Neural cell (in vitro differentiated cells): ENCODE measurements around the gene TLE4. TPM values are rescaled to one million over a fixed set of nuclear protein-coding genes. Genes with fewer than 3 reads are reported as not detected.

ENCODE experiments used
- H2AFZ ChIP-seq: fragments of 200-600, 300-800 bp; sonication (generic), shearing (Covaris generic); 2 replicates; pipeline ENCODE4 v1.6.0; 2014; ENCODE audit warnings: low read depth, mild to moderate bottlenecking, antibody characterized with exemption, low read length, moderate library complexity
- H3F3A ChIP-seq: fragments of 200-600 bp; shearing (Covaris generic); 2 replicates; pipeline ENCODE4 v1.6.1; 2016; ENCODE audit warnings: mild to moderate bottlenecking, moderate library complexity, mixed read lengths, antibody characterized with exemption, low read length; ENCODE audit not compliant: insufficient read depth, poor library complexity, severe bottlenecking
- H3K27ac ChIP-seq: fragments of 200-600, 300-800 bp; sonication (generic), shearing (Covaris generic); 2 replicates; pipeline ENCODE4 v1.5.1; 2014; ENCODE audit warnings: mild to moderate bottlenecking, low read length, moderate library complexity
- H3K27me3 ChIP-seq: fragments of 300-800, 200-600 bp; sonication (generic), shearing (Covaris generic); 2 replicates; pipeline ENCODE4 v1.6.0; 2014; ENCODE audit warnings: mild to moderate bottlenecking, low read depth, low read length, moderate library complexity; ENCODE audit not compliant: insufficient read depth
- H3K36me3 ChIP-seq: fragments of 300-800, 200-600 bp; sonication (generic), shearing (Covaris generic); 2 replicates; pipeline ENCODE4 v1.5.1; 2014; ENCODE audit warnings: mild to moderate bottlenecking, antibody characterized with exemption, low read length, moderate library complexity; ENCODE audit not compliant: insufficient read depth
- H3K4me2 ChIP-seq: fragments of 300-800, 200-600 bp; sonication (generic), shearing (Covaris generic); 2 replicates; pipeline ENCODE4 v1.6.0; 2014; ENCODE audit warnings: mild to moderate bottlenecking, low read length
- H3K4me3 ChIP-seq: fragments of 300-800, 200-600 bp; sonication (generic), shearing (Covaris generic); 2 replicates; pipeline ENCODE4 v1.5.1; 2014; ENCODE audit warnings: mild to moderate bottlenecking, low read length, moderate library complexity
- H3K79me2 ChIP-seq: fragments of 200-600 bp; shearing (Covaris generic); replicated peaks from 2 replicates; pipeline ENCODE4 v1.6.0; 2014; ENCODE audit warnings: mild to moderate bottlenecking, low read length, moderate library complexity; ENCODE audit not compliant: insufficient read depth
- H3K9ac ChIP-seq: fragments of 300-800, 200-600 bp; sonication (generic), shearing (Covaris generic); 2 replicates; pipeline ENCODE4 v1.6.1; 2016; ENCODE audit warnings: mild to moderate bottlenecking, low read length, mixed read lengths
- H3K9me2 ChIP-seq: fragments of 200-600 bp; shearing (Covaris generic); 2 replicates; pipeline ENCODE4 v1.6.1; 2016; ENCODE audit warnings: mild to moderate bottlenecking, low read length, mixed read lengths; ENCODE audit not compliant: insufficient read depth
- H3K9me3 ChIP-seq: fragments of 200-600, 300-800 bp; sonication (generic), shearing (Covaris generic); 2 replicates; pipeline ENCODE4 v1.6.1; 2016; ENCODE audit warnings: mild to moderate bottlenecking, mixed run types, low read length, moderate library complexity, mixed read lengths
- H4K20me1 ChIP-seq: fragments of 200-600 bp; shearing (Covaris generic); 2 replicates; pipeline ENCODE4 v1.6.1; 2016; ENCODE audit warnings: mild to moderate bottlenecking, mixed run types; ENCODE audit not compliant: insufficient read depth
- CTCF ChIP-seq: fragments of 450-650 bp; IDR thresholded peaks from 2 replicates; pipeline ENCODE4 v1.5.1; 2014; ENCODE audit warnings: antibody characterized with exemption, mild to moderate bottlenecking, moderate library complexity; ENCODE audit not compliant: poor library complexity, severe bottlenecking
- EP300 ChIP-seq: fragments of 450-650 bp; conservative IDR thresholded peaks from 2 replicates; pipeline ENCODE4 v1.6.1; 2014; ENCODE audit warnings: antibody characterized with exemption, mild to moderate bottlenecking, moderate library complexity; ENCODE audit not compliant: poor library complexity, severe bottlenecking
- EZH2 ChIP-seq: fragments of 200-600, 300-800 bp; shearing (Covaris generic), sonication (generic); IDR thresholded peaks from 2 replicates; pipeline ENCODE4 v1.6.1; 2014; ENCODE audit warnings: antibody characterized with exemption, low read length, borderline replicate concordance, mild to moderate bottlenecking; ENCODE audit not compliant: insufficient read depth, poor library complexity, severe bottlenecking
- MXI1 ChIP-seq: fragments of 450-650 bp; conservative IDR thresholded peaks from 2 replicates; pipeline ENCODE4 v1.6.1; 2014; ENCODE audit warnings: antibody characterized with exemption, mild to moderate bottlenecking; ENCODE audit not compliant: poor library complexity, severe bottlenecking
- POLR2AphosphoS5 ChIP-seq: IDR thresholded peaks from 2 replicates; pipeline ENCODE4 v1.6.1; 2012
- RAD21 ChIP-seq: fragments of 450-650 bp; conservative IDR thresholded peaks from 2 replicates; pipeline ENCODE4 v1.6.1; 2014; ENCODE audit warnings: antibody characterized with exemption, mild to moderate bottlenecking, moderate library complexity
- REST ChIP-seq: IDR thresholded peaks from 2 replicates; pipeline ENCODE4 v1.6.1; 2012; ENCODE audit warnings: borderline replicate concordance
- SMC3 ChIP-seq: fragments of 450-650 bp; conservative IDR thresholded peaks from 2 replicates; pipeline ENCODE4 v1.6.1; 2014; ENCODE audit warnings: antibody characterized with exemption, mild to moderate bottlenecking, moderate library complexity; ENCODE audit not compliant: poor library complexity
- TAF1 ChIP-seq: IDR thresholded peaks from 2 replicates; pipeline ENCODE4 v1.6.1; 2012; ENCODE audit warnings: low read depth
- polyA plus RNA-seq: library from polyadenylated mRNA; depleted of rRNA; stranded (reverse); fragments of >200 nt; gene quantifications from 2 replicates; pipeline ENCODE4 v1.2.3, GENCODE V29; 2014

Gene TLE4
- polyA plus RNA-seq, 1 donor from 2014 or later, result 143 TPM

GRCh38 chr9:79603222-79603920 is 31.6 kb downstream of the TLE4 start:
- Histone ChIP-seq H3K9ac (no peak overlapping the region), H3K9me3 (peaks cover 13% of the 10 kb centered on the region), H3K27me3 (no peaks in the 10 kb centered on the region), H3F3A (no peaks in the 10 kb centered on the region), H4K20me1 (peaks cover 10% of the 10 kb centered on the region), H2AFZ (no peak overlapping the region), H3K36me3 (peaks cover 27% of the 10 kb centered on the region), H3K79me2 (peaks cover 72% of the 10 kb centered on the region), H3K4me3 (no peak overlapping the region), H3K27ac (no peak overlapping the region), H3K4me2 (no peak overlapping the region), H3K9me2 (no peaks in the 10 kb centered on the region)
- TF ChIP-seq REST (no peak), TAF1 (no peak), MXI1 (no peak), EP300 (no peak)

GRCh38 chr9:79604149-79604548 is 32.4 kb downstream of the TLE4 start:
- Histone ChIP-seq H3K27me3 (no peaks in the 10 kb centered on the region), H3K4me3 (no peak overlapping the region), H3K9me3 (peaks cover 13% of the 10 kb centered on the region), H3K9me2 (no peaks in the 10 kb centered on the region), H2AFZ (no peak overlapping the region), H4K20me1 (peaks cover 3% of the 10 kb centered on the region), H3K4me2 (no peak overlapping the region), H3K9ac (no peak overlapping the region), H3K79me2 (peaks cover 72% of the 10 kb centered on the region), H3K36me3 (peaks cover 27% of the 10 kb centered on the region), H3F3A (no peaks in the 10 kb centered on the region), H3K27ac (no peak overlapping the region)
- TF ChIP-seq MXI1, result no peak
- TF ChIP-seq CTCF, result no peak
- no peak for TF ChIP-seq POLR2AphosphoS5
- TF ChIP-seq EP300, result no peak
- no peak for TF ChIP-seq RAD21
- TF ChIP-seq TAF1, result no peak
- TF ChIP-seq SMC3, result no peak
- no peak for TF ChIP-seq EZH2
- TF ChIP-seq REST, result no peak
